ENCODE measurements around the gene COQ5.

COQ5 gene

GRCh38 chr12:120514002-120514401 lies 15.0 kb downstream of the COQ5 start:
- H3K36me3 ChIP-seq (replicated peaks; ENCODE audit: low read depth, low read length): peaks cover 17% of the 10 kb centered on the region
- H2AFZ ChIP-seq (ENCODE audit: low read depth, low read length): no peak overlapping the region
- no peaks in the 10 kb centered on the region for H4K20me1 ChIP-seq (ENCODE audit: insufficient read depth, low read length)

GRCh38 chr12:120508537-120508936 lies 20.4 kb downstream of the COQ5 start:
- Histone ChIP-seq H3K4me1 (ENCODE audit: low read length) (no peaks in the 10 kb centered on the region), H3K27me3 (ENCODE audit: low read depth, low read length) (no peaks in the 10 kb centered on the region), H3K4me2 (ENCODE audit: low read length) (no peak overlapping the region), H3K36me3 (replicated peaks; ENCODE audit: low read depth, low read length) (peaks cover 15% of the 10 kb centered on the region), H3K4me3 (ENCODE audit: low read length) (no peak overlapping the region), H3K79me2 (ENCODE audit: low read length) (no peaks in the 10 kb centered on the region), H3K27ac (ENCODE audit: low read length) (no peak overlapping the region), H2AFZ (ENCODE audit: low read depth, low read length) (no peak overlapping the region), H3K9ac (ENCODE audit: low read length) (no peak overlapping the region), H4K20me1 (ENCODE audit: insufficient read depth, low read length) (no peaks in the 10 kb centered on the region), H3K9me3 (ENCODE audit: insufficient read depth, low read length) (no peaks in the 10 kb centered on the region)
- TF ChIP-seq EZH2phosphoT487 (IDR thresholded peaks at IDR 0.05; ENCODE audit: low read depth) (no peak), CTCF (IDR thresholded peaks at IDR 0.05; ENCODE audit: low read depth, low read length) (no peak)

More at GRCh38 chr12:120514002-120514401, 15.0 kb downstream of the COQ5 start:
- H3K9ac ChIP-seq (ENCODE audit: low read length): no peak overlapping the region
- no peaks in the 10 kb centered on the region for H3K9me3 ChIP-seq (ENCODE audit: insufficient read depth, low read length)
- TF ChIP-seq EZH2phosphoT487 (IDR thresholded peaks at IDR 0.05; ENCODE audit: low read depth) (no peak), CTCF (IDR thresholded peaks at IDR 0.05; ENCODE audit: low read depth, low read length) (no peak)
- H3K4me1 ChIP-seq (ENCODE audit: low read length): no peaks in the 10 kb centered on the region
- no peak overlapping the region for H3K4me3 ChIP-seq (ENCODE audit: low read length)
- H3K79me2 ChIP-seq (ENCODE audit: low read length): no peaks in the 10 kb centered on the region
- H3K4me2 ChIP-seq (ENCODE audit: low read length): no peak overlapping the region
- H3K27me3 ChIP-seq (ENCODE audit: low read depth, low read length): no peaks in the 10 kb centered on the region
- H3K27ac ChIP-seq (ENCODE audit: low read length): no peak overlapping the region

- Histone ChIP-seq H3K4me3 (ENCODE audit: low read length) (no peak overlapping the region), H3K79me2 (ENCODE audit: low read length) (no peaks in the 10 kb centered on the region), H3K27me3 (ENCODE audit: low read depth, low read length) (no peaks in the 10 kb centered on the region), H3K4me2 (ENCODE audit: low read length) (no peak overlapping the region), H3K4me1 (ENCODE audit: low read length) (no peaks in the 10 kb centered on the region), H3K27ac (ENCODE audit: low read length) (no peak overlapping the region), H4K20me1 (ENCODE audit: insufficient read depth, low read length) (no peaks in the 10 kb centered on the region), H3K9me3 (ENCODE audit: insufficient read depth, low read length) (no peaks in the 10 kb centered on the region), H2AFZ (ENCODE audit: low read depth, low read length) (no peak overlapping the region), H3K9ac (ENCODE audit: low read length) (no peak overlapping the region), H3K36me3 (replicated peaks; ENCODE audit: low read depth, low read length) (peaks cover 23% of the 10 kb centered on the region)
- no peak for TF ChIP-seq CTCF (IDR thresholded peaks at IDR 0.05; ENCODE audit: low read depth, low read length)
- TF ChIP-seq EZH2phosphoT487 (IDR thresholded peaks at IDR 0.05; ENCODE audit: low read depth): no peak
Observed at GRCh38 chr12:120504587-120504986, 24.4 kb downstream of the COQ5 start.

GRCh38 chr12:120500581-120500980 lies 28.4 kb downstream of the COQ5 start:
- TF ChIP-seq EZH2phosphoT487 (IDR thresholded peaks at IDR 0.05; ENCODE audit: low read depth): no peak
- no peak for TF ChIP-seq CTCF (IDR thresholded peaks at IDR 0.05; ENCODE audit: low read depth, low read length)
- Histone ChIP-seq H3K27me3 (ENCODE audit: low read depth, low read length) (no peaks in the 10 kb centered on the region), H3K9ac (ENCODE audit: low read length) (no peak overlapping the region), H3K9me3 (ENCODE audit: insufficient read depth, low read length) (no peaks in the 10 kb centered on the region), H3K4me2 (ENCODE audit: low read length) (no peak overlapping the region), H2AFZ (ENCODE audit: low read depth, low read length) (no peak overlapping the region), H3K4me3 (ENCODE audit: low read length) (no peak overlapping the region), H3K79me2 (ENCODE audit: low read length) (peaks cover 27% of the 10 kb centered on the region), H3K36me3 (replicated peaks; ENCODE audit: low read depth, low read length) (peaks cover 39% of the 10 kb centered on the region), H3K27ac (ENCODE audit: low read length) (no peak overlapping the region), H3K4me1 (ENCODE audit: low read length) (peaks cover 8% of the 10 kb centered on the region), H4K20me1 (ENCODE audit: insufficient read depth, low read length) (peaks cover 11% of the 10 kb centered on the region)

Data from OCI-LY3 (cell line).